ENCODE results near the gene UGP2.

Gene UGP2

DNA sequence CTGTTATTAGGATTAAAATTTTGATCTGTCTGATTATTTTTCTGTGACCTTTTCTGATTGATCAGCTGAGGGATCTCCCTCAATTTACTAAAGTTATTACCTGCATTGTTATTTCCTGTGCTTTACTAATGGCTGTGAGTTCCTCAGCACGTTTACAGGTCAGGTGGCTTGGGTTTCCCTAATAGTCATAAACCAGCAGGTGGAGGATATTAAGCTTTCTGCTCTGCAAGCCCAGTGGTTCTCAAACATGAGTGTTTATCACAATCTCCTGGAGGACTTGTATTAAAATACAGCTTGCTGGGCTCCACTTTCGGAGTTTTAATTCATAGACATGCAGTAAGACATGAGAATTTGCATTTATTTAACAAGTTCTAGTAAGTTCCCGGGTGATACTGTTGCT lies 22.4 kb upstream of the UGP2 start:
- DNase-seq (ENCODE audit: low read depth): no peak

DNA sequence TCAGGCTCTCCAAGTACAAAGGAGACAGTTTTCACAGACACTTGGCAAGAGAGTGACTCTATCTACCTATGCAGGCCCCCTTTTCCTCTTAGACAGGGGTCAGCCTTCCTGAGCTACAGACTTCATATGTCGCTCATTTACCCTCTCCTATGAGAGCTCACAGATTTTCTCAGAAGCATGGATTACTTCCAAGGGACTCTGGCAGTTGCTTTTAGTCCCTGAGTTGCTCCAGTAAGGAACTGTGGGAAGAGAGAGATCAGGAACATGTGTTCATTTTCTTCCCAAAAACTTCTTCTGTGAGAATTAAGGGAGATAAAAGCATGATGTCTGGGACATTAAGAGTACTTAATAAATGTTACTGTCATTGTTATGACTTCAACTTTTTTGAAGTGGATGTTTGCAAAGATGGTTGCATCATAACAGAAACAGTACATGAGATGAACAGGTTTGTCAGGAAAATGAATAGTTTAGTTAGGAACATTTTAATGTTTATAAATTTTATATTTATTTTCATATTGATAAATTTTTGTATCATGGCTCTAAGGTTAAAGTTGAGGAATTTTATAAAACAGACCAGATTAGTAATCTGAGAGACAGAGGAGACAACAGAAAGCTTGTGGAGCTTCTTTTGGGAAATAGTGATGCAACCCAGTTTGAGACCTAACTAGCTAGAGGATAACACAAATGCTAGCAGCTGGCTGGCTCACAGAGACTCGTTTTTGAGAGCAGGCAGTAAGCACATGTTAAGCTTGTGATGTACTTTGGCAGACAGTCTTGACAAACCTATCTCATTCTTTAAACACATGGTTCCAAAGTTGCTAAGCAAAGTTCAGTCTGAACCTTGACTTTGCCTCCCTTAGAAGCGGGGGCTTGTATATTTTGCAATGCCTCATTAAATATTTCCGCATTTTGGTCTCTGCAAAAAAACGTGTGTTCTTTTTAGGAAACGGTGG lies 21.7 kb upstream of the UGP2 start:
- TF ChIP-seq MYC (IDR thresholded peaks at IDR 0.05; ENCODE audit: low read depth, low read length) (peak; percentile 91), POLR2A (IDR thresholded peaks at IDR 0.05; ENCODE audit: extremely low read depth, insufficient read length) (no peak)
- TF ChIP-seq, protein P1, sequence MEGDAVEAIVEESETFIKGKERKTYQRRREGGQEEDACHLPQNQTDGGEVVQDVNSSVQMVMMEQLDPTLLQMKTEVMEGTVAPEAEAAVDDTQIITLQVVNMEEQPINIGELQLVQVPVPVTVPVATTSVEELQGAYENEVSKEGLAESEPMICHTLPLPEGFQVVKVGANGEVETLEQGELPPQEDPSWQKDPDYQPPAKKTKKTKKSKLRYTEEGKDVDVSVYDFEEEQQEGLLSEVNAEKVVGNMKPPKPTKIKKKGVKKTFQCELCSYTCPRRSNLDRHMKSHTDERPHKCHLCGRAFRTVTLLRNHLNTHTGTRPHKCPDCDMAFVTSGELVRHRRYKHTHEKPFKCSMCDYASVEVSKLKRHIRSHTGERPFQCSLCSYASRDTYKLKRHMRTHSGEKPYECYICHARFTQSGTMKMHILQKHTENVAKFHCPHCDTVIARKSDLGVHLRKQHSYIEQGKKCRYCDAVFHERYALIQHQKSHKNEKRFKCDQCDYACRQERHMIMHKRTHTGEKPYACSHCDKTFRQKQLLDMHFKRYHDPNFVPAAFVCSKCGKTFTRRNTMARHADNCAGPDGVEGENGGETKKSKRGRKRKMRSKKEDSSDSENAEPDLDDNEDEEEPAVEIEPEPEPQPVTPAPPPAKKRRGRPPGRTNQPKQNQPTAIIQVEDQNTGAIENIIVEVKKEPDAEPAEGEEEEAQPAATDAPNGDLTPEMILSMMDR (IDR thresholded peaks at IDR 0.05; ENCODE audit: low read depth, low read length): no peak
- TF ChIP-seq, protein P2, sequence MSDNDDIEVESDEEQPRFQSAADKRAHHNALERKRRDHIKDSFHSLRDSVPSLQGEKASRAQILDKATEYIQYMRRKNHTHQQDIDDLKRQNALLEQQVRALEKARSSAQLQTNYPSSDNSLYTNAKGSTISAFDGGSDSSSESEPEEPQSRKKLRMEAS (IDR thresholded peaks at IDR 0.05; ENCODE audit: low read depth, low read length): peak; percentile 96
- peak overlapping the region; percentile 4 for H3K4me3 ChIP-seq (ENCODE audit: low read depth, low read length)
- DNase-seq (ENCODE audit: low read depth): peak; percentile 87

More for the DNA sequence above, 22.4 kb upstream of the UGP2 start:
- no peak overlapping the region for H3K4me3 ChIP-seq (ENCODE audit: low read depth, low read length)
- TF ChIP-seq, protein P2 (IDR thresholded peaks at IDR 0.05; ENCODE audit: low read depth, low read length): no peak
- TF ChIP-seq MYC (IDR thresholded peaks at IDR 0.05; ENCODE audit: low read depth, low read length) (no peak), POLR2A (IDR thresholded peaks at IDR 0.05; ENCODE audit: extremely low read depth, insufficient read length) (no peak)
- TF ChIP-seq, protein P1 (IDR thresholded peaks at IDR 0.05; ENCODE audit: low read depth, low read length): no peak

DNA sequence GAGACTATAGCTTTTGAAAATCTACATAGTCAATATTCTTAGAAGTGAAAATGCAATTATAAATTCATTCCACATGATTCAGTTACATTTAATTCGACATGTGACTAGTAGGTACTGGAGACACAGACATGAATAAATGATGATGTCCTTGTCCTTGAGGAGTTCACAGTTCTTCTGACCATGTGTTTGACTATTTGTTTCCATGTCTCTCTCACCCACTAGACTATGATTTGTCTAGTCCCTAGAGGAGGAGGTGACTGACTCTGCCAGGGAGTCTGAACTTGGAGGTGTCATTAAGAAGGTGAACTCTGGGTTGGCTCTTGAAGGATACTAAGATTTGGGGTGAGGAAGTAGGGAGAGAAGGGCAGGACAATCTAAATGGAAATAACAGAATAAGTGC lies 20.7 kb upstream of the UGP2 start:
- peak; percentile 44 for DNase-seq (ENCODE audit: low read depth)
- H3K4me3 ChIP-seq (ENCODE audit: low read depth, low read length): no peak overlapping the region
- no peak for TF ChIP-seq MYC (IDR thresholded peaks at IDR 0.05; ENCODE audit: low read depth, low read length)
- TF ChIP-seq, protein P2 (IDR thresholded peaks at IDR 0.05; ENCODE audit: low read depth, low read length): no peak
- TF ChIP-seq POLR2A (IDR thresholded peaks at IDR 0.05; ENCODE audit: extremely low read depth, insufficient read length): no peak
- TF ChIP-seq, protein P1 (IDR thresholded peaks at IDR 0.05; ENCODE audit: low read depth, low read length): no peak

DNA sequence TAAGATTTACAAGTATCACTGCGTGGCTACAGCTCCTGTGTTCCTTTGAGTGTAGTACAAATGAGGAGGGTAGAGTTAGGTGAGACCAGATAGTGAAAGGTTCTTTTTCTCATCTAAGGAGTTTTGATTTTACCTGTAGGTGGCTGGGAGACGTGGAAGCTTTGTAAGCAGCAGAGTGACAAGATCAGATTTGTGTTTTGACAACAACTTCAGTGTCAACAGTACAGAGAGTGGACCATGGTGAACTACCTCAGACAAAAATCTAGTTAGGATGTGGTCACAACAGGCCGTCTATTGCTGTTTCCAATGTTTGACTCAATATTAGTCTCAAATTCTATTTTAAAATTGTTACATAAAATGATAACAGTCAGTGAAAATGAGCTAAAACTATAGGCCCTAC lies 20.3 kb upstream of the UGP2 start:
- TF ChIP-seq MYC (IDR thresholded peaks at IDR 0.05; ENCODE audit: low read depth, low read length) (no peak), POLR2A (IDR thresholded peaks at IDR 0.05; ENCODE audit: extremely low read depth, insufficient read length) (no peak)
- TF ChIP-seq, protein P2 (IDR thresholded peaks at IDR 0.05; ENCODE audit: low read depth, low read length): no peak
- TF ChIP-seq, protein P1 (IDR thresholded peaks at IDR 0.05; ENCODE audit: low read depth, low read length): no peak
- no peak overlapping the region for H3K4me3 ChIP-seq (ENCODE audit: low read depth, low read length)
- DNase-seq (ENCODE audit: low read depth): no peak

DNA sequence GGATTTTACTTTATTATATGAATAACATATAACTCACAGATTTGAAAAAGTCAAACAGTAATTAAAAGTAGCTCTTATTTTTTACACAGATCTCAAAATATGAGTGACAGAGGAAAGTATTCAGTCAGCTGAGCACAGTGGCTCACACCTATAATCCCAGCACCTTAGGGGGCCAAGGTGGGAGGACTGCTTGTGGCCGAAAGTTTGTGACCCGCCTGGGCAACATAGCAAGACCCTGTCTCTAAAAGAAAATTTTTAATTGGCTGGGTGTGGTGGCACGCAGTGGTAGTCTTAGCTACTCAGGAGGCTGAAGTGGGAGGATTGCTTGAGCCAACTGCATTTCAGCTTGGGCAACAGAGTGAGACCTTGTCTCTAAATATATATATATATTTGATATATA lies 19.2 kb upstream of the UGP2 start:
- no peak for TF ChIP-seq MYC (IDR thresholded peaks at IDR 0.05; ENCODE audit: low read depth, low read length)
- no peak for TF ChIP-seq POLR2A (IDR thresholded peaks at IDR 0.05; ENCODE audit: extremely low read depth, insufficient read length)
- TF ChIP-seq, protein P1 (IDR thresholded peaks at IDR 0.05; ENCODE audit: low read depth, low read length): no peak
- TF ChIP-seq, protein P2 (IDR thresholded peaks at IDR 0.05; ENCODE audit: low read depth, low read length): no peak
- no peak for DNase-seq (ENCODE audit: low read depth)
- no peak overlapping the region for H3K4me3 ChIP-seq (ENCODE audit: low read depth, low read length)
